ENCODE data around the gene ASTN2. TPM values are rescaled to one million over a fixed set of nuclear protein-coding genes. Genes with fewer than 3 reads are reported as not detected.

The ASTN2 gene
- polyA plus RNA-seq, 1 donor from 2014 or later, result 6.8 TPM

DNA sequence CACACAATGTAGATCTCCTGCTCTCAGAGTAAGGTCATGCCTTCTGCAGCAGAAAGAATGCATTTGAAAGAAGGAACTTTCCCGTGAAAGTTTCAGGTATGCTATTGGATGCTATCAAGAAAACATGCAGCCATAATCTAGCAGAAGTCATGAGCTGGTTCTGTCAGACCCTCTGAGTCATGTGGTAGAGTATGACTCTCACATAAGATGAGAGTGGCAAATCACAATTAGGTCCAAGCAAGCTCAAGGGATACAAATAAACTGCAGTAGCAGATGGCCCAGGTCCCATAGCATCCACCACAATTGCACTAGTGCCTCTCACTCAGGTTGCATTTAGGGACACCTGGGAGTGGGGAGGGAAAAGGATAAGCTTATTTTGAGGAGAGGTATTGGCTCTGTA is 292.8 kb downstream of the ASTN2 start:
- Histone ChIP-seq H3K36me3 (ENCODE audit: insufficient read depth, low read length) (no peaks in the 10 kb centered on the region), H3K27ac (ENCODE audit: low read length) (no peak overlapping the region), H3K9ac (ENCODE audit: low read length) (no peak overlapping the region), H2AFZ (ENCODE audit: low read depth, low read length) (no peak overlapping the region), H3K79me2 (replicated peaks; ENCODE audit: insufficient read depth, low read length) (no peaks in the 10 kb centered on the region), H3F3A (ENCODE audit: insufficient read depth, low read length, poor library complexity, severe bottlenecking) (no peaks in the 10 kb centered on the region), H3K9me3 (ENCODE audit: low read length) (no peaks in the 10 kb centered on the region), H3K4me3 (ENCODE audit: low read length) (no peak overlapping the region), H3K27me3 (ENCODE audit: insufficient read depth, low read depth, low read length) (no peaks in the 10 kb centered on the region), H3K4me2 (ENCODE audit: low read length) (no peak overlapping the region), H3K9me2 (ENCODE audit: insufficient read depth, low read length) (no peaks in the 10 kb centered on the region), H4K20me1 (ENCODE audit: insufficient read depth) (no peaks in the 10 kb centered on the region)
- no peak for TF ChIP-seq RAD21 (conservative IDR thresholded peaks at IDR 0.05)
- TF ChIP-seq CTCF (IDR thresholded peaks at IDR 0.05; ENCODE audit: poor library complexity, severe bottlenecking), result no peak
- TF ChIP-seq TAF1 (IDR thresholded peaks at IDR 0.05; ENCODE audit: low read depth), result no peak
- TF ChIP-seq POLR2AphosphoS5 (IDR thresholded peaks at IDR 0.05), result no peak
- TF ChIP-seq EP300 (conservative IDR thresholded peaks at IDR 0.05; ENCODE audit: poor library complexity, severe bottlenecking), result no peak
- no peak for TF ChIP-seq SMC3 (conservative IDR thresholded peaks at IDR 0.05; ENCODE audit: poor library complexity)
- no peak for TF ChIP-seq EZH2 (IDR thresholded peaks at IDR 0.05; ENCODE audit: borderline replicate concordance, insufficient read depth, low read length, poor library complexity, severe bottlenecking)
- TF ChIP-seq, protein P1, sequence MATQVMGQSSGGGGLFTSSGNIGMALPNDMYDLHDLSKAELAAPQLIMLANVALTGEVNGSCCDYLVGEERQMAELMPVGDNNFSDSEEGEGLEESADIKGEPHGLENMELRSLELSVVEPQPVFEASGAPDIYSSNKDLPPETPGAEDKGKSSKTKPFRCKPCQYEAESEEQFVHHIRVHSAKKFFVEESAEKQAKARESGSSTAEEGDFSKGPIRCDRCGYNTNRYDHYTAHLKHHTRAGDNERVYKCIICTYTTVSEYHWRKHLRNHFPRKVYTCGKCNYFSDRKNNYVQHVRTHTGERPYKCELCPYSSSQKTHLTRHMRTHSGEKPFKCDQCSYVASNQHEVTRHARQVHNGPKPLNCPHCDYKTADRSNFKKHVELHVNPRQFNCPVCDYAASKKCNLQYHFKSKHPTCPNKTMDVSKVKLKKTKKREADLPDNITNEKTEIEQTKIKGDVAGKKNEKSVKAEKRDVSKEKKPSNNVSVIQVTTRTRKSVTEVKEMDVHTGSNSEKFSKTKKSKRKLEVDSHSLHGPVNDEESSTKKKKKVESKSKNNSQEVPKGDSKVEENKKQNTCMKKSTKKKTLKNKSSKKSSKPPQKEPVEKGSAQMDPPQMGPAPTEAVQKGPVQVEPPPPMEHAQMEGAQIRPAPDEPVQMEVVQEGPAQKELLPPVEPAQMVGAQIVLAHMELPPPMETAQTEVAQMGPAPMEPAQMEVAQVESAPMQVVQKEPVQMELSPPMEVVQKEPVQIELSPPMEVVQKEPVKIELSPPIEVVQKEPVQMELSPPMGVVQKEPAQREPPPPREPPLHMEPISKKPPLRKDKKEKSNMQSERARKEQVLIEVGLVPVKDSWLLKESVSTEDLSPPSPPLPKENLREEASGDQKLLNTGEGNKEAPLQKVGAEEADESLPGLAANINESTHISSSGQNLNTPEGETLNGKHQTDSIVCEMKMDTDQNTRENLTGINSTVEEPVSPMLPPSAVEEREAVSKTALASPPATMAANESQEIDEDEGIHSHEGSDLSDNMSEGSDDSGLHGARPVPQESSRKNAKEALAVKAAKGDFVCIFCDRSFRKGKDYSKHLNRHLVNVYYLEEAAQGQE (IDR thresholded peaks at IDR 0.05; ENCODE audit: borderline replicate concordance), result no peak
- no peak for TF ChIP-seq MXI1 (conservative IDR thresholded peaks at IDR 0.05; ENCODE audit: poor library complexity, severe bottlenecking)

GRCh38 chr9:117121316-117121715 is 293.5 kb downstream of the ASTN2 start:
- Histone ChIP-seq H3K4me2 (ENCODE audit: low read length) (no peak overlapping the region), H4K20me1 (ENCODE audit: insufficient read depth) (no peaks in the 10 kb centered on the region), H3K27ac (ENCODE audit: low read length) (no peak overlapping the region), H3K79me2 (replicated peaks; ENCODE audit: insufficient read depth, low read length) (no peaks in the 10 kb centered on the region), H3F3A (ENCODE audit: insufficient read depth, low read length, poor library complexity, severe bottlenecking) (no peaks in the 10 kb centered on the region), H3K4me3 (ENCODE audit: low read length) (no peak overlapping the region), H3K27me3 (ENCODE audit: insufficient read depth, low read depth, low read length) (no peaks in the 10 kb centered on the region), H3K9me2 (ENCODE audit: insufficient read depth, low read length) (no peaks in the 10 kb centered on the region), H3K9ac (ENCODE audit: low read length) (no peak overlapping the region), H3K36me3 (ENCODE audit: insufficient read depth, low read length) (no peaks in the 10 kb centered on the region), H2AFZ (ENCODE audit: low read depth, low read length) (no peak overlapping the region), H3K9me3 (ENCODE audit: low read length) (no peaks in the 10 kb centered on the region)
- no peak for TF ChIP-seq CTCF (IDR thresholded peaks at IDR 0.05; ENCODE audit: poor library complexity, severe bottlenecking)
- no peak for TF ChIP-seq EZH2 (IDR thresholded peaks at IDR 0.05; ENCODE audit: borderline replicate concordance, insufficient read depth, low read length, poor library complexity, severe bottlenecking)
- TF ChIP-seq RAD21 (conservative IDR thresholded peaks at IDR 0.05), result no peak
